Measurements from ENCODE around the gene NISCH.

Gene NISCH

GRCh38 chr3:52487788-52488691 lies 32.6 kb downstream of the NISCH start:
- in situ Hi-C loops (cut with HindIII; ENCODE audit: low sequenced_read_pairs): loop anchor here (10.0 kb wide), 1 partner anchor 187 kb away; no protein-coding TSS in a partner anchor

DNA sequence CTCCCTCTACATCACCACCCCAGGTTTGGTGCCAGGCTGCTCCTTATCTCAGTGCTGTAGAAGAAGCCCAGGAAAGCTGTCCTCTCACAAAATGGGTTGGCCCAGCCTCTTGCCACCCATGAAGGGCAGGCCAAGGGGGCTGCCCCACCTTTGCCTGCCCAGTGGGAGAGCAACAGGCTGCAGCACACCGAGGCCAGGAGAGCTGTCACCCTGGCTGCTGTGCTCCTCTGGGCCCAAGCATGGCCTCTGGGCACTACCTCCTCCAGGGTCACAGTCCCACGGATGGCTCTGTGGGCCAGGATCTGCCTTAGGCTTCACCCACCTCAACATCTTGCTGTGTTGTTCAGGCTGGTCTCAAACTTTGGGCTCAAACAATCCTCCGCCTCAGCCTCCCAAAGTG lies 33.3 kb downstream of the NISCH start:
- in situ Hi-C loops (cut with HindIII; ENCODE audit: low sequenced_read_pairs): loop anchor here (10.0 kb wide), 1 partner anchor 186 kb away; no protein-coding TSS in a partner anchor

GRCh38 chr3:52489453-52489852 lies 34.0 kb downstream of the NISCH start:
- in situ Hi-C loops (cut with HindIII; ENCODE audit: low sequenced_read_pairs): loop anchor here (10.0 kb wide), 1 partner anchor 185 kb away; no protein-coding TSS in a partner anchor

- in situ Hi-C loops (cut with HindIII; ENCODE audit: low sequenced_read_pairs): no loop called here
Measured at GRCh38 chr3:52490035-52490938, 34.9 kb downstream of the NISCH start.

GRCh38 chr3:52490939-52491526 lies 35.6 kb downstream of the NISCH start:
- in situ Hi-C loops (cut with HindIII; ENCODE audit: low sequenced_read_pairs): no loop called here

GRCh38 chr3:52492059-52492458 lies 36.7 kb downstream of the NISCH start:
- in situ Hi-C loops (cut with HindIII; ENCODE audit: low sequenced_read_pairs): no loop called here

DNA sequence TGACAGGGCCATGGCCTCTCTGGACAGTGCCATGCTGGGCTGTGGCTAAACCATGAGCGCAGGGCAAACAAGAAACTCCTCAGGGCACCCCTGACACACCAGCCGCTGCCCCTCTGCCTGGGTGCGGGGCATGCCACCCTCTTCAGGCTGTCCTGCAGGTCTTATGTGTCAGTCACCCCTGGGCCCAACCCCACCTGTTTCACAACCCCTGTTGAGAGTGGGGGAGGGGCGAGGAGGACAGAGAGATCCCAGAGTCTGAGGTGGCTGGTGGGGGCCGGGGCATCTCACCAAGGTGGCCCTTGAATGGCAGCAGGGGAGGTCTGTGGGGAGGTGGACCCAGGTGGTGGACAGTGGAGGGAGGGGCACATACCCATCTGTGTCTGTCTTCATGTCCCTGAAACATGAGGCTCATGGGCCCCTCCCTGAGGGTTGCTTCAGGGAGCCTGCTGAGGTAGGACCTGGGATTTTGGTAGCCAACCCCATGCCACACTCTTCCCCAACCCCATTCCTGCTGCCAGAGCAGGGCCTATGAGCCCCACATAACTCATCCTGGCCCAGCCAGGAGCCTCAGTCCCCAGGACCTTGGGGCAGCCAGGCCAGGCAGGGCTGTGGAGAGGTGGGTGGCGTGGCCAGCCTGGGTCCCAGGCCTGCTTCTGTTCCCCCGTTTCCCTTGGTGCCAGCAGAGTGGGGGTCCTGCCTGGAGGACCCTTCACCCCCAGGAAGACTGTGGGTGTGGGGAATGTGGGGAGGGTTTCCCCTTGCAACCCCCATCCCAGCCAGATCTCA lies 38.0 kb downstream of the NISCH start:
- in situ Hi-C loops (cut with HindIII; ENCODE audit: low sequenced_read_pairs): no loop called here

- in situ Hi-C loops (cut with HindIII; ENCODE audit: low sequenced_read_pairs): no loop called here
Measured at GRCh38 chr3:52494445-52494844, 39.0 kb downstream of the NISCH start.

DNA sequence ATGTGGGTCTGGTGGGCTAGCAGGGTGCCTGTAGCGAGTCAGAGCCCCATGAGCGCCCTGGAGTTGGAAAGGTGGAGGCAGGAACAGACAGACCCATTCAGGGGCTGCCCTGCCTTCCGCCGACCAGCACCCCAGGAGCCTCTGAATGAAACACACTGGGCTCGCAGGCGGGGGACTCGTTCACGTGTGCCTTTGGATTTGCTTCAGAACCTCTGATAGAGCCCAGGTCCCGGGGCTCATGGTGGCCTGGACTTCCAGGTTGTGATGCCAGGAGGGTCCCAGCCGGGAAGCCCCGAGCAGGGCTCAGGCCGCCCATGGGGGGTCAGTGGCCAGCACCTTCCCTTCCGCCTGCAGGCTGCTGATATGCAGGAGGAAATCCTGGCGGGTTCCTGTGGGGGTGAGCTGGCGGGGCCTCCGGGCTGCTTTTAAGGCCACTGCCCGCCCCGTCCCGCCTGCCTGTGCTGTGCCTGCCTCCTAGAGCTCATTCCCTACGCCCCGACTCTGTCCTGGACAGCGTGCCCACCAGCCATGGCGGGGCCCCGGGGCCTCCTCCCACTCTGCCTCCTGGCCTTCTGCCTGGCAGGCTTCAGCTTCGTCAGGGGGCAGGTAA lies 39.6 kb downstream of the NISCH start, which contains the start of gene STAB1:
TSS of gene STAB1 (plus strand) at position 453 of the 610 bp plus-strand sequence. CDS start at position 529, 76 bp downstream.
- in situ Hi-C loops (cut with HindIII; ENCODE audit: low sequenced_read_pairs): no loop called here

DNA sequence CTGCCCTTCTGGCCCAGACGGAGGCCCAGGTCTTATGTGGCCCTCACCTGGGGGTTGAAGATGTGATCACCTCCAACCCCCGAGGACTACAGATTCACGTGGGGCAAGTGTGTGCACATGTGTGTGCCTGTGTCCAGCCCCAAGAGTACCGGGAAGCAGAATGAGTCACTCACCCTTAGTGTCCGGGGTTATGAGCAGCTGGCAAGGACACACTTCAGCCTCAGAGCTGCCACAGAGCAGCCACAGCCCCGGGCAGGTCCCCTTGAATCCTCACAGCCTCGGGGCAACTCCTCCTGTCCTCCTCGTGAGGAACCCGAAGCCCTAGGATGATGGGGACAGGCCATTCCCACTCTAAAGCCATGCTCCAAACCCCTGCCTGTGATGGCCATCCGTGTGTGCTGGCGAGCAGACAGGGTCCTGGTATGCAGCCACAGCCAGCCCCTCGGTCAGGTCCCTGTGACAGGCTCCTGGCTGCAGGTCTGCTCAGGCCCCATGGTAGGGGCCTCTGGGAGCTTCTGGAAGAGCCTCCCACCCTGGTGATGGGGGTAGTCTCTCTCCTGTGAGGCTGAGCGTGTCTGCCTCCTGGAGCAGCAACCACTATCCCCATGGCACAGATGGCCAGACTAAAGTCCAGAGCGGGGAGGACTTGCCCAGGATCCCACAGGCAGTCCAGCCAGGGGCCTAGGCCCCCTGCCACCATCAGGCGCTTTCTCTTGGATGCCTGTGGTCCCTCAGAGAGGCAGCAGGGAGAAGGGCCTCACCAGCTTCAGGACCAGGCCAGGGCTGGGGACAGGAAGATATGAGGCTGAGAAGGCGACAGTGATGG lies 40.6 kb downstream of the NISCH start:
- in situ Hi-C loops (cut with HindIII; ENCODE audit: low sequenced_read_pairs): no loop called here

DNA sequence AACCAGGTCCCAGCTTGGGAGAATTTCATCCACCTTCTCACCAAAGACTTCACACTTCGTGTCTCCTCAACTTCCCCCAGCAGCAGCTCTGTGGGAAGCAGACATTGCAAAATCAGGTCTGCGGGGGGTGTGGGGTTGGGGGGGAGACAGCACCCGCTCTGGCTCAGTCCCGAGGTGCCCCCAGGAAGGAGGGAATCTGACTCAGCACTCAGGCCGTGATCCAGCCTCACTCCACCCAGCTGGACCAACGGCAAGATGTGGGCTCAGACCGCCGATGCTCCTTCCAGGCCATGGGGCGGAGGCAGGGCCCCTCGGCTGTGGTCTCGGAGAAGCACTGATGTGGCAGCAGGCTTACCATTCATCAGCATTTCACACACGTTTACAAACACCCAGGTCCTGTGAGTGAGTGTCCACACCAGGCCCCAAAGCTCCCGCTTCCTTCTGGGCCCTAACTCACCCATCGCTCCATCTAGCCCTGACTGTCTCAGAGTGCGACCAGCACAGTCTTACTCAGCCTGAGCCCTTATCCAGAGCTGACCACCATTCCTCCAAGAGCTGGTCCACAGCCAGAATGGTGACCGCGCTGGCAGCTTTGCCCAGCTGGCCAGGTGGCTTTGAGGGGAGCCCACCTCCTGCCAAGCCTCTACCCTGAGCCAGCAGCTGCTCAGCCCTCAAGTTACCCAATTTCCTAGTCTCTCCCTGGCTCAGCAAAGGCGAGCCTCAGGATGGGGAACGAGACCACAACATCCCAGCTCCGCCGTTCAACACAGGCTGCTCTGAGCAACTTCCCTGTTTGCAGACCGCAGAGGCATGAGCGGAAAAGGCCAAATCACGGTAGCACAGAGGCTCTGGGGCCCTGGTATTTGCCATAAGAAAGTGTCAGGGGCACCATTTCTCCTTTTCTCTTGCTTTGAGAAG lies 43.0 kb downstream of the NISCH start:
- in situ Hi-C loops (cut with HindIII; ENCODE audit: low sequenced_read_pairs): no loop called here

- in situ Hi-C loops (cut with HindIII; ENCODE audit: low sequenced_read_pairs): no loop called here
Measured at GRCh38 chr3:52501046-52501445, 45.6 kb downstream of the NISCH start.

- in situ Hi-C loops (cut with HindIII; ENCODE audit: low sequenced_read_pairs): no loop called here
Measured at GRCh38 chr3:52502001-52502400, 46.6 kb downstream of the NISCH start.

- in situ Hi-C loops (cut with HindIII; ENCODE audit: low sequenced_read_pairs): no loop called here
Measured at GRCh38 chr3:52502808-52503350, 47.5 kb downstream of the NISCH start.

GRCh38 chr3:52503788-52504424 lies 48.5 kb downstream of the NISCH start:
- in situ Hi-C loops (cut with HindIII; ENCODE audit: low sequenced_read_pairs): no loop called here

DNA sequence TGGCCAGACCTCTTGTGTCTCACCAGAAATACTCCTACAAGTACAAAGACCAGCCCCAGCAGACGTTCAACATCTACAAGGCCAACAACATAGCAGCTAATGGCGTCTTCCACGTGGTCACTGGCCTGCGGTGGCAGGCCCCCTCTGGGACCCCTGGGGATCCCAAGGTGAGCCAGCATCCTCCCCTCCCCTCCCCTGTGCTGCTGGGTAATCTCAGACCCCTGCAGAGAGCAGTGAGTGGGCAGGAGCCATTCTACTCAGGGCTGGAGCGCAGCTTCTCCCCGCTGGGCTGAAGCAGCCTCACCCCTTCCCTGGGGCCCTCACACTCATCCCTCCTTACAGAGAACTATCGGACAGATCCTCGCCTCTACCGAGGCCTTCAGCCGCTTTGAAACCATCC lies 49.6 kb downstream of the NISCH start:
- in situ Hi-C loops (cut with HindIII; ENCODE audit: low sequenced_read_pairs): no loop called here
